Spinal cord (tissue), 10 donors: Measurements from ENCODE around the gene ZNF549. TPM values are rescaled to one million over a fixed set of nuclear protein-coding genes. Genes with fewer than 3 reads are reported as not detected.
"Not testable (repeated sequence)": the region's sequence is repeated elsewhere in the genome, so short reads cannot be mapped to it uniquely, and the experiment has no call there.

Source experiments
- DNase-seq, 6 donors: peaks; one replicate each; pipeline versions ENCODE4 v3.0.0 to v3.0.0-alpha.2; 2013 to 2015; ENCODE audit warnings: low spot score in 6 of 6, low read depth in 4 of 6
- H3K27ac ChIP-seq: one replicate; pipeline ENCODE4 v1.5.1; 2013; ENCODE audit warnings: low read depth, low read length, control low read depth
- H3K27me3 ChIP-seq: one replicate; pipeline ENCODE4 v1.6.1; 2013; ENCODE audit warnings: low read length; ENCODE audit not compliant: control insufficient read depth, insufficient read depth
- H3K36me3 ChIP-seq: one replicate; pipeline ENCODE4 v1.6.1; 2013; ENCODE audit warnings: low read length; ENCODE audit not compliant: control insufficient read depth, insufficient read depth
- H3K4me1 ChIP-seq: one replicate; pipeline ENCODE4 v1.6.1; 2013; ENCODE audit warnings: low read length; ENCODE audit not compliant: control insufficient read depth, insufficient read depth
- H3K4me3 ChIP-seq: one replicate; pipeline ENCODE4 v1.5.1; 2013; ENCODE audit warnings: low read depth, low read length, control low read depth
- H3K9me3 ChIP-seq: one replicate; pipeline ENCODE4 v1.6.1; 2013; ENCODE audit warnings: low read length; ENCODE audit not compliant: control insufficient read depth, insufficient read depth
- WGBS: methylation state at CpG from one replicate; pipeline ENCODE4 v1.1.5; 2013; ENCODE audit warnings: missing lambda C conversion rate; ENCODE audit not compliant: insufficient coverage; 5-methylcytosine and 5-hydroxymethylcytosine counted together
- polyA plus RNA-seq, 2 donors: library from polyadenylated mRNA; unstranded; fragments of 120-200 nt; gene quantifications; one replicate each; pipeline ENCODE4 v1.2.1, GENCODE V29; 2013; ENCODE audit not compliant: insufficient read length in 2 of 2
- total RNA-seq, 2 donors: library from RNA; depleted of rRNA in 1 of 2; stranded (reverse); fragments of 120-200 nt in 1 of 2; fragments of >200 nt in 1 of 2; gene quantifications; one replicate each; pipeline versions ENCODE4 v1.2.3 to v1.2.4, GENCODE V29; 2013 to 2014
- donor health status: healthy.

ZNF549 gene
- total and polyA plus RNA-seq, 4 donors, result 12.6 to 17.2 (median 14.2) TPM

- Histone ChIP-seq H3K9me3 (peaks cover 8% of the 10 kb centered on the region), H3K36me3 (peaks cover 16% of the 10 kb centered on the region), H3K27me3 (no peaks in the 10 kb centered on the region), H3K27ac (no peak overlapping the region), H3K4me1 (no peaks in the 10 kb centered on the region), H3K4me3 (no peak overlapping the region)
- 90% methylated on average over 5 of the region's 5 CpGs for WGBS
- DNase-seq, result peak in 2 of 6 donors; percentile 14 to 93
Observed at GRCh38 chr19:57515255-57515654, 11.9 kb upstream of the ZNF549 start.

- not testable (repeated sequence) for H3K9me3 ChIP-seq, DNase-seq, H3K27ac ChIP-seq, H3K4me3 ChIP-seq, H3K27me3 ChIP-seq, H3K4me1 ChIP-seq
- H3K36me3 ChIP-seq, result peaks cover 10% of the 10 kb centered on the region
- WGBS, result 75% methylated on average over 1 of the region's 4 CpGs
Observed at GRCh38 chr19:57518021-57518420, 9.1 kb upstream of the ZNF549 start.

GRCh38 chr19:57537953-57538547, 10.9 kb downstream of the ZNF549 start:
- no peak for DNase-seq
- Histone ChIP-seq H3K4me3 (no peak overlapping the region), H3K9me3 (peaks cover 12% of the 10 kb centered on the region), H3K27me3 (no peaks in the 10 kb centered on the region), H3K27ac (no peak overlapping the region), H3K4me1 (no peaks in the 10 kb centered on the region), H3K36me3 (peaks cover 32% of the 10 kb centered on the region)
- WGBS, result no CpG with 5 or more reads among the region's 7 CpGs

- peaks cover 6% of the 10 kb centered on the region for H3K9me3 ChIP-seq
- H3K27ac ChIP-seq, result no peak overlapping the region
- no peak overlapping the region for H3K4me3 ChIP-seq
- H3K4me1 ChIP-seq, result no peaks in the 10 kb centered on the region
- no peak for DNase-seq
- peaks cover 46% of the 10 kb centered on the region for H3K36me3 ChIP-seq
- no peaks in the 10 kb centered on the region for H3K27me3 ChIP-seq
- 88% methylated on average over 1 of the region's 1 CpG for WGBS
Observed at GRCh38 chr19:57546513-57546912, 19.4 kb downstream of the ZNF549 start.

- Histone ChIP-seq H3K27me3 (no peaks in the 10 kb centered on the region), H3K36me3 (peaks cover 47% of the 10 kb centered on the region), H3K4me1 (no peaks in the 10 kb centered on the region), H3K27ac (no peak overlapping the region), H3K9me3 (no peaks in the 10 kb centered on the region), H3K4me3 (no peak overlapping the region)
- WGBS, result 100% methylated on average over 2 of the region's 2 CpGs
- DNase-seq, result no peak
Observed at GRCh38 chr19:57552432-57552831, 25.3 kb downstream of the ZNF549 start.

- H3K27me3 ChIP-seq, result no peaks in the 10 kb centered on the region
- peak in 1 of 6 donors; percentile 91 for DNase-seq
- H3K4me1 ChIP-seq, result peaks cover 16% of the 10 kb centered on the region
- WGBS, result 56% methylated on average over 1 of the region's 5 CpGs
- no peak overlapping the region for H3K27ac ChIP-seq
- peaks cover 19% of the 10 kb centered on the region for H3K36me3 ChIP-seq
- no peak overlapping the region for H3K4me3 ChIP-seq
- peaks cover 2% of the 10 kb centered on the region for H3K9me3 ChIP-seq
Observed at GRCh38 chr19:57557659-57558058, 30.5 kb downstream of the ZNF549 start.

GRCh38 chr19:57558525-57558924, 31.4 kb downstream of the ZNF549 start:
- peaks cover 15% of the 10 kb centered on the region for H3K36me3 ChIP-seq
- H3K4me1 ChIP-seq, result peaks cover 16% of the 10 kb centered on the region
- peak overlapping the region; percentile 70 for H3K4me3 ChIP-seq
- no peak overlapping the region for H3K27ac ChIP-seq
- 32% methylated on average over 5 of the region's 6 CpGs for WGBS
- peaks cover 2% of the 10 kb centered on the region for H3K9me3 ChIP-seq
- H3K27me3 ChIP-seq, result no peaks in the 10 kb centered on the region
- DNase-seq, result peak in 1 of 6 donors; percentile 11

GRCh38 chr19:57559008-57559403, 31.9 kb downstream of the ZNF549 start:
- Histone ChIP-seq H3K4me1 (peaks cover 16% of the 10 kb centered on the region), H3K27ac (peak overlapping the region; percentile 54), H3K27me3 (no peaks in the 10 kb centered on the region), H3K4me3 (peak overlapping the region; percentile 70), H3K9me3 (peaks cover 2% of the 10 kb centered on the region), H3K36me3 (peaks cover 10% of the 10 kb centered on the region)
- DNase-seq, result peak in 2 of 6 donors; percentile 5 to 14
- 0% methylated on average over 13 of the region's 22 CpGs for WGBS

- Histone ChIP-seq H3K36me3 (peaks cover 5% of the 10 kb centered on the region), H3K4me3 (peak within 1 kb of the TSS; percentile 70), H3K4me1 (peaks cover 16% of the 10 kb centered on the region), H3K9me3 (peaks cover 3% of the 10 kb centered on the region), H3K27me3 (no peaks in the 10 kb centered on the region), H3K27ac (peak within 1 kb of the TSS; percentile 54)
- WGBS, result 0% methylated on average over 54 of the region's 56 CpGs
- DNase-seq, result peak; percentile 58 to 97 (median 77)
Observed at GRCh38 chr19:57559404-57560025, 32.4 kb downstream of the ZNF549 start, which contains the start of gene ZNF550. ZNF550 (minus strand) TSS chr19:57559863; CDS start chr19:57559682, 181 bp downstream.

GRCh38 chr19:57560049-57560491, 32.9 kb downstream of the ZNF549 start:
- Histone ChIP-seq H3K4me3 (peak overlapping the region; percentile 70), H3K4me1 (peaks cover 16% of the 10 kb centered on the region), H3K36me3 (no peaks in the 10 kb centered on the region), H3K9me3 (peaks cover 4% of the 10 kb centered on the region), H3K27ac (peak overlapping the region; percentile 27), H3K27me3 (no peaks in the 10 kb centered on the region)
- peak in 2 of 6 donors; percentile 22 to 23 for DNase-seq
- 22% methylated on average over 23 of the region's 23 CpGs for WGBS
